Lung microvascular endothelial cell (primary cell): ENCODE results near the gene MAFG. TPM values are rescaled to one million over a fixed set of nuclear protein-coding genes. Genes with fewer than 3 reads are reported as not detected.

ENCODE experiments used
- DNase-seq, 2 donors: peaks; one replicate each; pipeline versions ENCODE4 v3.0.0 to v3.0.0-alpha.2; 2010; ENCODE audit warnings: low read depth in 2 of 2
- total RNA-seq: library from RNA; depleted of rRNA; stranded (reverse); fragments of >200 nt; gene quantifications from 2 replicates; pipeline ENCODE4 v1.2.1, GENCODE V29; 2014

MAFG gene
- total RNA-seq, 1 donor from 2014 or later = 17.1 TPM

DNA sequence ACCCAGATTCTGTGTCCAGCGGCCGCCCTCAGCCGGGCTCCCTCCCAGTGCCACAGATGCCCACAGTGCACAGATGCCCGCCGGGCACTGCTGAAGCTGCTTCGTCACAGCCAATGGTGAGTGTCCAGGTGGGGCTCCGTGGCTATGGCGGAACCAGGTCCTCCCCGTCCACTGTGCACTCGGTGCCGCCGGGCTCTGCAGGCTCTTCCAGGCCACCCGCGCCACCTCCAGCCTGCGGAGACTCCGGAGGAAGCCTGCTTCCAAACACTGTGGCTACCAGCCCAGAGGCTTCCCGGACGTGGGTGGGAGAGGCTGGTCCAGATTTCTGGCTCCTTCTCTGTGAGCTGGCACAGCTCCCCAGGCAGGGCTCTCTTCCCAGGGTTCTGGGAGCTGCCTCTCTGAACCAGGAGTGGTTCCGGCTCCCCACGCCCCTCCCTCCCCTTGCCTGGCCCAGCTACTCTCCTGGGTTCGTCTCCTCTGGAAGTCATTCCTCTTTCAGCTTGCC, 12.4 kb upstream of the MAFG start:
- no peak for DNase-seq

DNA sequence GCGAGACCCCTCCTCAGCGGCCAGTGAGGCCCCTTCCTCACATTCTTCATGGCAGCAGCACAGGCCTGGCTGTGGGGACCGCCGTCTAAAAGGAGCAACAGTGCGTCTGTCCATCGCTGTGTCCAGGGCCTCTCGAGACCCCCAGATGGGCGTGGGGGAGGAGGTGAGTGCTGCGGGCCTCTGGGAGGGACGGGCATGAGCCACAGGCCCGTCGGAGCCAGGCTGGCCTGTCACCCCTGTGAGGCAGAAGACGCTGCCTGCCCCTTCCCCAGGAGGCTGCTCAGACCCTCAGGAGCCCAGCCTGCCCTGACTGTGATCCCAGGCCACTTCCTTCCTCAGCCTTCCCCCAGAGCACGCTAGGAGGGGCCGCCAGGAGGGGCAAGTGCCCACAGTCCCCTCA, 11.7 kb upstream of the MAFG start:
- DNase-seq = no peak

DNA sequence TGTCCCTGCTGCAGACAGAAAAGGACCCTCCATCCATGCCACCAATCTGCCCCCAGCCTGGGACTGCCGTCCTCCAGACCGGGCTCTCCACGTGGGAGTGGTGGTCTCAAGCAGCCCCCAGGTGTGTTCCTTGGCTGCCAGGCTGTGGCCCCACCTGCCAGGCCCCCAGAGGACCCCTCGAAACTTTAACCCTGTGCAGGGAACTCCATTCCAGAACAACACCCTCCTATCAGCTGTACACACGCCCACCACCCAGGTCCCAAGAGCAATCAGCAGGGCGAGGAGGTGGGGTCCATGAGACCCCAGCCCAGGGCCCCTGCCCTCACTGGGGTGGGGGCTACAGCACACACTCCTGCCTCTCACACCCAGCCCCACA, 8.2 kb upstream of the MAFG start:
- DNase-seq = no peak

DNA sequence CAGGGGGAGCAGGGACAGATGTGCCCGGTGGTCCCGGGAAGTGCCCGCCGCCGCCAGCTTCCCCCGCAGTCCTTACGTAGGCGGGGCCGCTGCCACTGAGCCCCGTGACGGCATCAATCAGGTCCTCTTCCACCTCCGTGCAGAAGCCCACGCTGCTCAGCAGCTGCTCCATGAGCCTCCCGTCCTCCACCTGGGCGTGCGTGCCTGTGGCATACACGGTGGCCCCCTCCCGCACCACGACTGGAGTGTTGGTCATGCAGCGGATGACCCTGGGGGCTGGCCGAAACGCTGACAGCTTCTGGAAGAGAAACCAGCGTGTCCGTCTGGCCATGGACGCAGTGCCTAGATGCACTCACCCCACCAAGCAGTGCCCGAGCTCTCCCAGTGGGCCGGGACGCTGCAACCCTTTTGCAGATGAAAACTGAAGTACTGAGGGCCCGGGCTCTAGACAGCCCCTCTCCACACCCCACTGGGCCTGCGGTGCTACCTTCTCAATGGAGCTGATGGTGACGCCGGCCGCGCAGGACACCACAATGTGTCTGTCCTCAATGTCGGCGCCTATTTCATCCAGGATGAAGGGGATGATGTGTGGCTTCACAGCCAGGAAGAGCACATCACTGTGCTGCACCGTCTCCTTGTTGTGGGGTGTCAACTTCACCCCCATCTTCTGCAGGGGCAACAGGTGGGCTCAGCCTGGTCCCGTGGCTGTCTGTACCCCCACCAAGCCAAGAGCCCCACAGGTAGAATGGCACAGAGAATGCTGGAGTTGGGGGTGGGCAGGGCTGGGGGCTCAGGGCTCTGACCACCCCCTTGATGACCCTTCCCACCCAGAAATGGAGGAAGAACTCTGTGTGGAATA, 7.5 kb upstream of the MAFG start:
- DNase-seq = no peak

DNA sequence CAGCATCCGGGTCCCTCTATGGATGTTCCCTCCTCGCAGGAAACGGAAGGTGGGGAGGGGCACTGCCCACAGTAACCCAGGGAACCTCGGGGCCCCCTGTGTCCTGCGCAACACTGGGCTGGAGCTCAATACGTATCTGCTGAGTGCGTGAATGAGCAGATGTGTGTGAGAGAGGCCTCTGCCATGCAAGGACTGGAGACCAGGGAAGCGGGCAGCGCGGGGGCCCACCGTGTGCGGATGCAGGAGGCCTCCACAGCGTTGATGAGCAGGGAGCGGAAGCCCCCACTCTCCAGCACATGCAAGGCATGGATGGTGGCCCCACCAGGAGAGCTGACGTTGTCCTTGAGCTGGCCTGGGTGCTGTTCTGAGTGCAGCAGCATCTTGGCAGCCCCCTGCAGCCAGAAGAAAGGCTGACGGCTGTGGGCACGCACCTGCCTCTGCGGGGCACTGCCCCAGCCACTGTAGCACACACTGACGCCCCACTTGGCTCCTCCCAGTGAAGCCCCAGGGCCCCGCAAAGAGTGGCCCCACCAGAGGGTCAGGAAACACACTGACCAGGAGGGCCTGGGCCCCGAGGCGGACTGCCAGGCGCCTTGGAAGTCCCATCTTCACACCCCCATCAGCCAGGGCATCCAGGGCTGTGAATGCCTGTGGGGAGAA, 6.7 kb upstream of the MAFG start:
- DNase-seq = no peak

DNA sequence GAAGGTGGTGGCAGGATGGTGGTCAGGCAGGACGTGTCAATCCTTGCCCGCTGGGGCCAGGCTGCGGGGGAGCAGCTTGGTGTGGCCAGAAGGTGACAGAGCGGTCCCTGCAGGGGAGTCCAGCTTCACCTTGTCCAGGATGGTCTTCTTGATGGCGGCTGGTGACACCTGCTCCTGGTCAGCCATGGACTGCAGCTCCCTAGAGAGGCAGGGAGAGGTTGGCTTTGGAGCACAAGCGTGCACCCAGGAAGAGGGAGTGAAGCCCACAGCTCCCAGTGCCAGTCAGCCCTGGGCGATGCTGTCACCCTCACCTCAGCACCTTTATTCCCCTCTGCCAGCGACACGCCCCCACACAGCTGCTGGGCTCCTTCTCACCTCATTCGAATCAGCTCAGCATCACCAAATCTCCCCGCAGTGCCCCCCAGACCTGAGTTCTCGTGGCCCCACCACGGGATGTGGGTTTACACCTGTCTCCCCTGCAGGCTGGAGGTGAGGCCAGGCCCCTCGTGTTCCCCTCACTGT, 5.7 kb upstream of the MAFG start:
- no peak for DNase-seq

DNA sequence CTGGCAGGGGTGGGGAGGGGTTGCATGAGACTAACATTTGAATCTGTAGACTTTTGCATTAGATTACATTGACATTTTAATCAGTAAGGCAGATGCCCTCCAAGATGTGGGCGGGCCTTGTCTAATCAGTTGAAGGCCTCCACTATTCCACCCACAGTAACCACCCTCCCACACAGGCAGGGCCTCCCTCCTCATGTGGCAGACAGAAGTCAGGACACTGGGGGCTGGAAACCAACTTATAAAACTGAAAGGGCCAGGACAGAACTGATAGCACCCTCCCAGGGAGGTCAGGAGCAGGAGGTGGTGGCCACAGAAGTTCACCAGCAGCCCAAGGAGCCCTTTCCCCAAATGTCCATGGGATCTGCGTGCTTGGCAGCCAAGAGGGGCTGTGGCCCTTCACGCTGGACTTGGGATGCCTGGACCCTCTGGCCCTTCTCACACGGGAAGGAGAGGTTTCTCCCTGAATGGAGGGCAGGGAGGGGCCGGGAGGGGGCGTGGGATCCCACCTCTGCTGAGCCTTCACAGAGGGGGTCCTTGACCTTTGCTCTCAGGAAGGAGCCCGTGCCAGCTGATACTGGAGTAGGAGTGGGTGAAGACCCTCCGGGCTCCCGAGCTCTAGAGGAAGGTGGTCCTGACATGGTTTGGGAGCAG, 4.9 kb upstream of the MAFG start:
- no peak for DNase-seq

DNA sequence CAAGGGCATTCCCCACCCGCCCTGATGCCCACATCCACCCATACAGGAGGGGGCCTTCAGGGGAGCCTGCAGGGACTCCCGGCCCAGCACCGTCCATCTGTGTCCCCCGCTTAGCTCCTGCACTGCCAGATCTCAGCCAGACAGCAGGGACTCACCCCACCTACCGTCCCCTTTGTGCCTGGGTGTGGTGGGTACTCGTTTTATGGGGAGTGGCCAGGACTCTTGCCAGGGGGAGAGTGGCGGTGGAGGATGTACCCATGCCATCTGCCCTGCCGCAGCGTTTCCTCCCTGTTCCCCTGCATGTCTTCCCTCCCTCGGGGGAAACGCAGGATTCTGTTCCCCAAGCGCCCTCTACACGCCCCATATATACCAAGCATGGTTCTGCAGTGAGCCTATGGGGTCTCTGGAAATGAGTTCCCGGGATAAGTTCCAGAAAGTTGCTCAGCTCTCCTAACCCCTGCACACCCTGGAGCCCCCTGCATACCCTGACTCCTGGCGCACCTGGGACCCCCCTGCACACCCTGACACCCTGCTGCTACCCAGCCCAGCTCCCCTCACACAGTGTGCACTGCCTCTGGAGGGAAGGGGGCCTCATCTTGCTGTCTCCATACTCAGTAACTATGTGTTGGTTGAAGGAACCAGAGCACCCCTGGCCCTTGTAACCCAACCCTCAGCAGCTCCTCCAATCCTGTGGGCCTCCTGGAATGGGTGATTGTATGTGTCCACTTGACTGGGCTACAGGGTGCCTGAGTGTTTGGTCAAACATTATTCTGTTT, 4.2 kb upstream of the MAFG start:
- no peak for DNase-seq

DNA sequence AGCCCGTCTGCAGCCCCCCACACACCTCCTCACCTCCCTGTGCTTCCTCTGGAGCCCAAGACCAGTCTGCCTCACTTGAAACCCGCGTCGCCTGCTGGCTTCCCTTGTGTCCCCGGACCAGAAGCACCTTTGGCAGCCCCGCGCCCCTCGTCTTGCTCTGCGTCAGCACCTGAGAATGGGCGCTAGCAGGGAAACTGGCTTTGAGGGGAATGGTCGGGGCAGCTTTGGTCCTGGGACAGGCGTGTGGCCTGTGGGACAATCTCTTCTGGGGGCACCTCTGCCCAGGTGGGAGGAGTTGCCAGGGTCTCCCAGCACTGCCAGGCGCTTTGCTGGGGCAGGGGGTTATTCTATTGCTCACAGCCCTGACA, 3.6 kb upstream of the MAFG start:
- DNase-seq = no peak

DNA sequence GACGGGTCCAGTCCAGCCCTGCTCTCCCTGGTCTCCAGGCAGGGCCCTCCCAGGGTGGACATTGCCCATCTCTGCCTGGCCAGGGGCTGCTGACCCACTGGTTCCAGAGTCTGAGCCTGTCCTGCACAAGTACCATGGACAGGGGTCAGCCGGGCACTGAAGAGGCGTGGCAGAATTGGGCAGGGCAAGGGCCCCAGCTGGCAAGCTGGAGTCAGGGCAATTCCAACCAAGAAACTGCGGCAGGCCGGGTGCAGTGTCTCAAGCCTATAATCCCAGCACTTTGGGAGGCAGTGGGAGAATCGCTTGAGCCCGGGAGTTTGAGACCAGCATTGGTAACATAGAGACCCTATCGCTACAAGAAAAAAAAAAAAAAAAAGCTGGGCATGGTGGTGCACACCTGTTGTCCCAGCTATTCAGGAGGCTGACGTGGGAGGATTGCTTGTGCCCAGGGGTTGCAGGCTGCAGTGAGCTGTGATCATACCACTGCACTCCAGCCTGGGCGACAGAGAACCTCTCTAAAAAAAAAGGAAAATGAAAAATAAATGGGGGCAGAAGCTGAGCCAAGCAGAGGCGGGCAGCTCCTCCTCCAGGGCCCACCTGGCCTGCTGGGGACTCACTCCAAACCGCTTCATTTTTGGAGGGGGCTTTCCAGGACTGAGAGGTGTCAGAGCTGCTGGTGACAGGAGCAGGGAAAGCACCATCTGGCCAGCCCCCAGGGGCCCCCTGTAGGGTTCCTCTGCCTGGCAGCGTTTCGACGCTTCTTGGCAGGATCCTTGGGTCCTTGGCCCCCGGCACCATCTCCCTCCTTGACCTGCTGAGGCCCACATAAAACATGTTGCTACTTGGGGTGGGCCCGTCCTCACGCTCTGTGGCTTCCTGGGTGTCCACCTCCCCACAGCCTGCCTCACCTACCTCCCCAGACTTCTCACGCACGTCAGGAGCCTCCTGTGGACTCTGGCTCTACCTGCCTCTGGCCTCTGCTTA, 2.9 kb upstream of the MAFG start:
- DNase-seq = no peak

DNA sequence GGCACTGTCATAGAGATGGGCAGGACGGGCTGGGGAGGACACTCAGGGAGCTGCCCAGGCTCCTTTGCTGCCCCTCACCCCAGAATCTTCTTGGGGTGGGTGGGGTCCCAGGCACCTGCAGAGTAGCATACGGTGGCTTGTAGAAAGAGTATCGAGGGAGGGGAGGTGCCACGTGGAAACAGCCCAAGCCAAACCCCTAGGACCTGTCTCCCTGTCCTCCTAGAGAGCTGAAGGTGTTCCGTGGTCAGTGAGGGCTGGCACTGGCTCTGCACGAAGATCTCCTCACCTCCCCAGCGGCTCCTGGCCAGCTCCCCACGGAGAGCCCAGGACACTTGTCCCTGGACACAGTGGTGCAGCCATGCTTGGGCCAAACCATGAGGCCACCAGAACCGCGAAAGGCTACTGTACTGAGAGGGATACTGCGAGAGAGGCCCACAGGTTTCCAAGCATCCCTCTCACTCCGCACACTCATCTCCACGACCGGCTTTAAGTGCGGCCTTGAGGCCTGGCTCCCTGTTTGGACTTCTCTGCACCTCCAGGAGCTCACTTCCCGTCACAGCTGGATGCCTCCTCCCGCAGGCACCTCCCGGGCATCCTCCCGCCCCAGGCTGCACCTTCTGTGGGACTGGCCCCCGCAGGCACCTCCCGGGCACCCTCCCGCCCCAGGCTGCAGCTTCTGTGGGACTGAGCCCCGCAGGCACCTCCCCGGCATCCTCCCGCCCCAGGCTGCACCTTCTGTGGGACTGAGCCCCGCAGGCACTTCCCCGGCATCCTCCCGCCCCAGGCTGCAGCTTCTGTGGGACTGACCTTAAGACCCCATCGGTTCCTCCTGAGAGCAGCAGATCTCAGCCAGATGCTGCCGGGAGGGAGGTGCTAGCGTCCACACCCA, 2.0 kb upstream of the MAFG start:
- no peak for DNase-seq

DNA sequence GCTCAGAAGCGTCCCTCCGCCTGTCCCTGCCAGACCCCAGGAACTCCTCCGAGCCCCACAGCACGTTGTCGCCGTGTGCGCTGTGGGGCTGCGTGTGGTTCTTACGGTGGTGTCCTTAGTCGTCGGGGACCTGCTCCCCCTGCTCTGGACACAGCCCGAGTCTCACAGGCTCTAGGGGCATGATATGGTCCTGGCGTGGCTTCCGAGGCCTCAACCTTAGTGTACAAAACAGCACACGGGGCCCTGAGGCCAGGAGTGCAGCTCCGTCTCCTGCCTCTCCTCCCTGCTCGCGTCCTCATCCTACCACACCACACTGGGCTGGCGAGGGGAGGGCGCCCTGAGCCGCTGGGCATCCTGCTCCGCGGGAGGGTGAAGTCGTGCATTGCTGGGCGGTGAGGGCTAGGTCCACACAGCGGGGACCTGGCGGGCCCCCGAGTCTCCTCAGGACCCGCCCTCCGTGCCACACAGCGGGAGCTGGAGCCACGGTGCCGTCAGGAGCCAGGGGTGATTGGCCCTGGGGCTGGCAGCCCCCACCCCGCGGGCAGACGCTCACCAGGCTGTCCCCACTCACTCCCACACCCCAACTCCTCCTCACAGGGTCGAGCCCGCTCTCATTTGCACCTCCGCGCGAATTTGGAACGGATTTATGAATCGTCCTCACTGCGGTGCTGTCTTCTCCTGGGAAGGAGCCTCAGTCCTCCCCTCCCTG, 1.2 kb upstream of the MAFG start:
- no peak for DNase-seq

DNA sequence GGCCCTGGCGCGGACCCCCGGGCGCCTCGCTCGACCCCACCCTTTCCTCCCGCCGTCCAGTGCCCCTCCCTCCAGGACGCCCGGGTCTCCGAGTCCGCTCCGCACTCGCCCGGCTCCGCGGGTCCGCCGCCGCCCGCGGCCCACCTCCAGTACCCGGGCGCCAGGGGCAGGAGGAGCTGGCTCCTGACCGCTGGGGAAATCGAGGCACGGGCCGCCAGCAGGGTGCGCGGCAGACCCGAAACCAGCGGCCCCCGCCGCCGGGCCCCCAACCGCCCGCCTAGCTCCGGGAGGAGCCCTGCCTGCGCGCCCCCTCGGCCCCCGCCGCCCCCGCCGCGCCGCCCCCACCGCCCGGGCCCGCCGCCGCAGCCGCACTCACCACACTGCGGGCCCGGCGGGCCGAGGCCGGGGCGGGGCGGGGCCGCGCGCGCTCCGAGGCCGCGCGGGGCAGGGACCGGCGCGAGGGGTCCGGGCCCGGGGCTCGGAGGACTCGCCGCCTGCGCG, 333 bp downstream of the MAFG start:
- DNase-seq = no peak

DNA sequence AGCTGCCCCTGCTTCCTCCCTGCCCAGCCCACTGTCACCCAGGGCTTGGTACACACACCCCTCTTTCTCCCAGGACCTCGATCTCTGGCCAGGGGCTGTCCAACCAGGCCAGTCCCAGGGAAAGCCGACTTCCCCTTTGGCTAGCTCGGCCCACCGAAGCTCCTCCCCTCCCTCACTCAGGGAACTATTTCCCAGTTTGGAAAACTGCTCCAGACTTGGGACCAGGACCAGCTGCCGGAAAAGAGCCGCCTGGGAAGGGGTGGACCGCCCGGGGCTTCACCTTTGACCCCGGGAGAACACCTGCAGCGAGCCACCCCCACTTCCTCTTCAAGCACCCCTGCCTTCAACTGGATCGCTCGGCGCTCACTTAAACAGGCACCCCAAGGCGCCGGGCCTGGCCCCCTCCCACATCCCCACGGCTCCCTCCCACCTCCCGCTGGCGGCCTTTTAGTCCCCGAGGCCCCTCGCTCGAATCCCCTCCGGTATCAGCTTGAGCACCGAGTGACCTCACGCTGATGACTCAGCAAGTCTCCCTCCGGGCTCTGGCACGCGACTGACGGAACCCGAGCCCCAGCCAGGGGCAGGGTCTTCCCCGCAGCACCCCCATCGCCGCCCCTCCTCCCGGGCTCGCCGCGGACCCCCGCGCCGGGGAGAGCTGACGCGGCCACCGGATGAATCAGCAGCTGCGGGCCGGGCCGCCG, 934 bp downstream of the MAFG start:
- DNase-seq = peak; percentile 82

DNA sequence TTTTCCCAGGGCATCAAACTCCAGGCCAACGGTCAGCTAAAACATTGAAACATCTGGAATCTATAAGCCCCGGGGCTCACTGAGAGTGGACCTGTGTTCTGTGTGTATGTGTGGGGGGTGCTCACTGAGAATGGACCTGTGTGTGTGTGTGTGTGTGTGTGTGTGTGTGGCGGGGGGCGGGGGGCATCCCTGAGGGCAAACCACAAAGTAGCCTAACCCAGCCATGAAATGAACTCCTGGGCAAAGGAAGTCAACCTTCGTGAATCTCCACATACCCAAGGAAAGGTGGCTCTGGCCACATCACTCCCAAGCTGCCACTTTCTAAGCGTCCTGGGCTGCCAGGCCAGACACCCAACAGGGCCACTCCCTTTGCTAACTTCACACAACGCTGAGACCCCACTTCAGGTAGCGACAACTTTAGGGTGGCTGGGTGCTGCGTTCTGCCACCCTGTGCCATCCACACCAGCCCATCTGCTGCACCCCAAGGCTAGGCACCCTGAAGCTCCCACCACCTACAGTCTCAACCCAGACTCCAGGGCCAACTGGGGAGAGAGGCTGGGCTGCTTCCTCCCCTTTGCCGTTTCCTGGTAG, 1.6 kb downstream of the MAFG start:
- no peak for DNase-seq

DNA sequence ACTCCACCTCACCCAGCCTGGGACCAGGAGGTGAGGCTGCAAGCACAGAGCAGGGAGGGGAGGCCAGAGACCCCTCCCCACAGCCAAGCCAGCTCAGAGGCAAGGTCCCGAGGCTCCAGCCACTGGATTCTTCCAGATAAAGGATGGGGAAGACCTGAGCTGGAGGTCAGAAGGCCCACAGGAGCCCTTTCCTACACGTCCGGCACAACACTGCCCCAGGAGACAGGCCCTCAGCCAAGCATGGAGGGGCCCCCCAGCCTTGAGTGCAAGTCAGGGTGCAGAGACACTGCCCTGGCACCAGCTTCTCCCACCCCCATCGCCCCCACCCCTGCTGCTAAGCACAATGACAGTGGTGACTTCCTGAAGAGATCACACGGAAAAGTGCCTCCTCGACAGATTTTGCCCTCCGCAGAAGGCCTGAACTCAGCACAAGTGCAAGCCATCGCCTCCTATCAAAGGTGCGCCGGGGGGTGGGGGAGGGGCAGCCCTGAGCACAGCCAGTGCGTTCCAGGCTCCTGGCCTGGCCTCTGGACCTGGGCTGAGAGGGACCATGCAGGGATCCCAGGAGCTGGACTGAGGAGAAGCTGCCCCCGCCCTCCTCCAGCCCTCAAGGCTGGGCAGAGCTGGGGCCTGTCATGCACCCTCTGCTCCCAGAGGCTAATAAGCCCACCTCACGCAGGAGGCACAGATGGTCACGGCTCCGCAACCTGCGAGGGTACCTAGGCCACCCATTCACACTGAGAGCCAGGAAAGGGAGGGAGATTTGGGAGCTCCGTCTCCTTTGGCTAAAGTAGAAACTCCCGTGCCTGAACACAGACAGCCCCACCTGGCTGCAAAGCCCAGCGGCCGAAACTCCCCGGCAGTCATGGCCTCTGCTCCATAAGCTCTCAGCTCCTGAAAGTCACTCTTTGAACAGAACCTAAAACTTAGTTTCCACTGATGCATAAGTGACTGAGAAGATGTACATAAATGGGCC, 2.7 kb downstream of the MAFG start:
- no peak for DNase-seq
